WTC11 (cell line): ENCODE measurements around the gene ANKRD22.

ENCODE experiments used
- ATF2 ChIP-seq: sonication (generic); formaldehyde crosslinking; IDR thresholded peaks from 2 replicates; pipeline ENCODE4 v1.8.1; 2022; ENCODE audit warnings: low read depth, missing genetic modification reagents, borderline replicate concordance
- CTCF ChIP-seq: fragments of 200-600 bp; IDR thresholded peaks from 2 replicates; pipeline ENCODE4 v1.8.0; 2022; ENCODE audit warnings: antibody characterized with exemption
- FOXP1 ChIP-seq: sonication (generic); formaldehyde crosslinking; IDR thresholded peaks from 2 replicates; pipeline ENCODE4 v1.8.0; 2022; ENCODE audit warnings: missing genetic modification reagents, mild to moderate bottlenecking, moderate library complexity, borderline replicate concordance
- MAX ChIP-seq: sonication (generic); formaldehyde crosslinking; IDR thresholded peaks from 2 replicates; pipeline ENCODE4 v1.8.0; 2022; ENCODE audit warnings: mild to moderate bottlenecking, missing genetic modification reagents
- NR2C2 ChIP-seq: sonication (generic); formaldehyde crosslinking; IDR thresholded peaks from 2 replicates; pipeline ENCODE4 v1.8.0; 2022; ENCODE audit warnings: mild to moderate bottlenecking, missing genetic modification reagents
- SP1 ChIP-seq: sonication (generic); formaldehyde crosslinking; conservative IDR thresholded peaks from 2 replicates; pipeline ENCODE4 v1.8.1; 2022; ENCODE audit warnings: missing genetic modification reagents
- USF1 ChIP-seq: sonication (generic); formaldehyde crosslinking; IDR thresholded peaks from 2 replicates; pipeline ENCODE4 v1.8.0; 2022; ENCODE audit warnings: mild to moderate bottlenecking, missing genetic modification reagents
- ZNF138 ChIP-seq: sonication (generic); formaldehyde crosslinking; conservative IDR thresholded peaks from 2 replicates; pipeline ENCODE4 v1.8.1; 2022; ENCODE audit warnings: mild to moderate bottlenecking, moderate library complexity, missing genetic modification reagents
- TF ChIP-seq, protein P1 (sequence below): sonication (generic); formaldehyde crosslinking; IDR thresholded peaks from 2 replicates; pipeline ENCODE4 v1.8.1; 2023; ENCODE audit warnings: mild to moderate bottlenecking, missing genetic modification reagents, moderate library complexity
- TF ChIP-seq, protein P2 (sequence below): sonication (generic); formaldehyde crosslinking; IDR thresholded peaks from 2 replicates; pipeline ENCODE4 v1.8.0; 2022; ENCODE audit warnings: missing genetic modification reagents
- TF ChIP-seq, protein P3 (sequence below): sonication (generic); formaldehyde crosslinking; IDR thresholded peaks from 2 replicates; pipeline ENCODE4 v1.8.1; 2022; ENCODE audit warnings: low read depth, mild to moderate bottlenecking, moderate library complexity, missing genetic modification reagents, borderline replicate concordance

DNA sequence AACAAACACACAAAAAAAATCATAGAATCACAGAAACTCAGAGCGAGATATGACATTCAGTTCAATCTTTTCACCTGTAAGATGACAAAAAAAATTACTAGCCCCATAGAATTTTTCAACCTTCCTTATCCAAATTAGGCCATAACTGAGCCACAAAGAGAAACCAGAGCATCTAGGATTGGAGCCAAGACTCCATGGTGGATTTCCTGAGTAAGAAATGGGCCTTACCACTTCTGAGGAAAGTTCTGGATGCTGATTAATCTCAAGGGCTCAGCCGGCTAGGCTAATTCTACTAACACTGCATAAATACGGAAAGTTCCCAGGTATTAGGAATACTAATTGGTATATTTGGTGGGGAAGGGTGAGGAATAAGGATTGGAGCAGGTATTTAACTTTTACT, 32.4 kb downstream of the ANKRD22 start:
- TF ChIP-seq CTCF (no peak), SP1 (no peak), NR2C2 (no peak), MAX (CRISPR knock-in tag) (no peak), USF1 (CRISPR knock-in tag) (no peak), ATF2 (no peak), ZNF138 (no peak), FOXP1 (no peak)
- TF ChIP-seq, protein P1, sequence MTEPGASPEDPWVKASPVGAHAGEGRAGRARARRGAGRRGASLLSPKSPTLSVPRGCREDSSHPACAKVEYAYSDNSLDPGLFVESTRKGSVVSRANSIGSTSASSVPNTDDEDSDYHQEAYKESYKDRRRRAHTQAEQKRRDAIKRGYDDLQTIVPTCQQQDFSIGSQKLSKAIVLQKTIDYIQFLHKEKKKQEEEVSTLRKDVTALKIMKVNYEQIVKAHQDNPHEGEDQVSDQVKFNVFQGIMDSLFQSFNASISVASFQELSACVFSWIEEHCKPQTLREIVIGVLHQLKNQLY (CRISPR knock-in tag) = no peak
- TF ChIP-seq, protein P2, sequence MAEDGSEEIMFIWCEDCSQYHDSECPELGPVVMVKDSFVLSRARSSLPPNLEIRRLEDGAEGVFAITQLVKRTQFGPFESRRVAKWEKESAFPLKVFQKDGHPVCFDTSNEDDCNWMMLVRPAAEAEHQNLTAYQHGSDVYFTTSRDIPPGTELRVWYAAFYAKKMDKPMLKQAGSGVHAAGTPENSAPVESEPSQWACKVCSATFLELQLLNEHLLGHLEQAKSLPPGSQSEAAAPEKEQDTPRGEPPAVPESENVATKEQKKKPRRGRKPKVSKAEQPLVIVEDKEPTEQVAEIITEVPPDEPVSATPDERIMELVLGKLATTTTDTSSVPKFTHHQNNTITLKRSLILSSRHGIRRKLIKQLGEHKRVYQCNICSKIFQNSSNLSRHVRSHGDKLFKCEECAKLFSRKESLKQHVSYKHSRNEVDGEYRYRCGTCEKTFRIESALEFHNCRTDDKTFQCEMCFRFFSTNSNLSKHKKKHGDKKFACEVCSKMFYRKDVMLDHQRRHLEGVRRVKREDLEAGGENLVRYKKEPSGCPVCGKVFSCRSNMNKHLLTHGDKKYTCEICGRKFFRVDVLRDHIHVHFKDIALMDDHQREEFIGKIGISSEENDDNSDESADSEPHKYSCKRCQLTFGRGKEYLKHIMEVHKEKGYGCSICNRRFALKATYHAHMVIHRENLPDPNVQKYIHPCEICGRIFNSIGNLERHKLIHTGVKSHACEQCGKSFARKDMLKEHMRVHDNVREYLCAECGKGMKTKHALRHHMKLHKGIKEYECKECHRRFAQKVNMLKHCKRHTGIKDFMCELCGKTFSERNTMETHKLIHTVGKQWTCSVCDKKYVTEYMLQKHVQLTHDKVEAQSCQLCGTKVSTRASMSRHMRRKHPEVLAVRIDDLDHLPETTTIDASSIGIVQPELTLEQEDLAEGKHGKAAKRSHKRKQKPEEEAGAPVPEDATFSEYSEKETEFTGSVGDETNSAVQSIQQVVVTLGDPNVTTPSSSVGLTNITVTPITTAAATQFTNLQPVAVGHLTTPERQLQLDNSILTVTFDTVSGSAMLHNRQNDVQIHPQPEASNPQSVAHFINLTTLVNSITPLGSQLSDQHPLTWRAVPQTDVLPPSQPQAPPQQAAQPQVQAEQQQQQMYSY = no peak
- TF ChIP-seq, protein P3, sequence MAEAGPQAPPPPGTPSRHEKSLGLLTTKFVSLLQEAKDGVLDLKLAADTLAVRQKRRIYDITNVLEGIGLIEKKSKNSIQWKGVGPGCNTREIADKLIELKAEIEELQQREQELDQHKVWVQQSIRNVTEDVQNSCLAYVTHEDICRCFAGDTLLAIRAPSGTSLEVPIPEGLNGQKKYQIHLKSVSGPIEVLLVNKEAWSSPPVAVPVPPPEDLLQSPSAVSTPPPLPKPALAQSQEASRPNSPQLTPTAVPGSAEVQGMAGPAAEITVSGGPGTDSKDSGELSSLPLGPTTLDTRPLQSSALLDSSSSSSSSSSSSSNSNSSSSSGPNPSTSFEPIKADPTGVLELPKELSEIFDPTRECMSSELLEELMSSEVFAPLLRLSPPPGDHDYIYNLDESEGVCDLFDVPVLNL (CRISPR knock-in tag) = no peak
